ENCODE measurements around the gene C1orf35. TPM values are rescaled to one million over a fixed set of nuclear protein-coding genes. Genes with fewer than 3 reads are reported as not detected.

C1orf35 gene
- total and polyA plus RNA-seq, 9 of the 15 experiments (the other 6 are each of a cell fraction or from before 2014, with no cell fraction given), result 3.2 to 48.7 (median 12.5) TPM

DNA sequence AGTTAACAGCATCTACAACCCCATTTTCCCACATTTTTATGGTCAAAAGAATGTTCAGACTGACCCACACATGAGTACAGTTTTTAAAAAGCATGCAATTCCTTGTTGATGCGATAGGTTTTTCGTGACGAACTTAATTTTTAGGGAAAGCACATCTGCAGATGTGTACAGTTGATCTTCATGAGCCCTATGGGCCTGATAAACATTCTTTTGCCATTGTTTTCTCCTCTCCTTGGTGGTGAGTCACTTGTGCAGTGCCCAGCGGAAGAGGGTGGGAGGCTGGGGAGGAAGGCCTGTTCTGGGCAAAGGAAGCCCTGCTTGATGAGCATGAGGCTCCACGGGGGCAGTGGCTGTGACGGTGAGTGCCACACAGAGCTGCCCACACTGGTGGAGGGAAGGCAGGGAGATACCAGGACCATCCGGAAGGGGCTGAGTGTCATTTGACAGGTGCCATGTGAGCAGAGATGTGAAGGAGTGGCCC, 15.3 kb downstream of the C1orf35 start:
- peaks cover 46 to 53% of the 10 kb centered on the region in 2 experiments; a peak in 4 of 5 replicates for H3K4me1 ChIP-seq (replicated peaks in 1 of 2; ENCODE audit: control insufficient read depth in 2 of 2, insufficient read depth in 2 of 2, low read length in 2 of 2)
- H3K9ac ChIP-seq (ENCODE audit: insufficient read depth in 1 of 2, low read depth in 2 of 2, low read length in 2 of 2), result peak overlapping the region in 1 of 2 experiments; percentile 73; a peak in 2 of 4 replicates
- H3K4me3 ChIP-seq, result no peak overlapping the region
- no peak overlapping the region for H2AFZ ChIP-seq (ENCODE audit: low read depth, low read length)
- H3K27me3 ChIP-seq (ENCODE audit: control insufficient read depth in 2 of 2, insufficient read depth in 2 of 2, low read length in 2 of 2), result no peaks in the 10 kb centered on the region
- TF ChIP-seq, protein P1, sequence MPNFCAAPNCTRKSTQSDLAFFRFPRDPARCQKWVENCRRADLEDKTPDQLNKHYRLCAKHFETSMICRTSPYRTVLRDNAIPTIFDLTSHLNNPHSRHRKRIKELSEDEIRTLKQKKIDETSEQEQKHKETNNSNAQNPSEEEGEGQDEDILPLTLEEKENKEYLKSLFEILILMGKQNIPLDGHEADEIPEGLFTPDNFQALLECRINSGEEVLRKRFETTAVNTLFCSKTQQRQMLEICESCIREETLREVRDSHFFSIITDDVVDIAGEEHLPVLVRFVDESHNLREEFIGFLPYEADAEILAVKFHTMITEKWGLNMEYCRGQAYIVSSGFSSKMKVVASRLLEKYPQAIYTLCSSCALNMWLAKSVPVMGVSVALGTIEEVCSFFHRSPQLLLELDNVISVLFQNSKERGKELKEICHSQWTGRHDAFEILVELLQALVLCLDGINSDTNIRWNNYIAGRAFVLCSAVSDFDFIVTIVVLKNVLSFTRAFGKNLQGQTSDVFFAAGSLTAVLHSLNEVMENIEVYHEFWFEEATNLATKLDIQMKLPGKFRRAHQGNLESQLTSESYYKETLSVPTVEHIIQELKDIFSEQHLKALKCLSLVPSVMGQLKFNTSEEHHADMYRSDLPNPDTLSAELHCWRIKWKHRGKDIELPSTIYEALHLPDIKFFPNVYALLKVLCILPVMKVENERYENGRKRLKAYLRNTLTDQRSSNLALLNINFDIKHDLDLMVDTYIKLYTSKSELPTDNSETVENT (CRISPR knock-in tag; IDR thresholded peaks at IDR 0.05), result peak; percentile 37; the same call in 1 of the 2 replicates
- TF ChIP-seq CEBPG (CRISPR knock-in tag; IDR thresholded peaks at IDR 0.05), result 0 out of 2 replicates have a peak, but pooled peaks have one; percentile 9
- no peak for TF ChIP-seq CEBPG (tag; conservative IDR thresholded peaks at IDR 0.05 in 1 of 2, IDR thresholded peaks at IDR 0.05 in 1 of 2)
- no peak for TF ChIP-seq YBX1 (IDR thresholded peaks at IDR 0.05)
- peak; percentile 56 for TF ChIP-seq POLR2G (IDR thresholded peaks at IDR 0.05; ENCODE audit: low read depth, low read length)
- TF ChIP-seq ZNF253 (CRISPR knock-in tag; conservative IDR thresholded peaks at IDR 0.05), result no peak
- TF ChIP-seq RBFOX2 (IDR thresholded peaks at IDR 0.05; ENCODE audit: low read depth, low read length), result peak; percentile 55; the same call in 1 of the 2 replicates
- TF ChIP-seq POLR2A (conservative IDR thresholded peaks at IDR 0.05), result 0 out of 2 replicates have a peak, but pooled peaks have one; percentile 28
- peaks cover 54% of the 10 kb centered on the region for H3K9me1 ChIP-seq (ENCODE audit: control insufficient read depth, insufficient read depth, low read length)
- peaks cover 100% of the 10 kb centered on the region for H3K79me2 ChIP-seq (ENCODE audit: control insufficient read depth, insufficient read depth, low read length)
- peaks cover 94% of the 10 kb centered on the region for H3K36me3 ChIP-seq (ENCODE audit: control insufficient read depth, insufficient read depth, low read length)
- in situ Hi-C loops (cut with MboI) (no loop called here), intact Hi-C loops (cut with micrococcal nuclease) (no loop called here)
- ATAC-seq (no peak), FAIRE-seq (no peak), DNase-seq (ENCODE audit: extremely low read depth in 1 of 4, low spot score in 3 of 4) (no peak)
- BruUV-seq (replicated peaks), result no TSS peak
- H4K20me1 ChIP-seq (replicated peaks; ENCODE audit: control insufficient read depth, insufficient read depth, low read length), result peaks cover 97% of the 10 kb centered on the region
- no peak overlapping the region; the same call in 2 of the 3 replicates for H3K27ac ChIP-seq (ENCODE audit: extremely low read depth, low read depth, low read length)
- WGBS (ENCODE audit: insufficient coverage, low coverage, missing lambda C conversion rate), result 85% methylated on average over 7 of the region's 7 CpGs
- ChIA-PET CTCF (ENCODE audit: low intra/inter-chr PET ratio) (no interaction called here), POLR2A (interaction anchor here (1.4 to 7.1 kb wide), 2 partner anchors 10 to 12 kb away, joined by 5 to 92 read pairs; no protein-coding TSS in a partner anchor)
- peaks cover 8% of the 10 kb centered on the region for H3K9me3 ChIP-seq (replicated peaks; ENCODE audit: control insufficient read depth, insufficient read depth, low read depth, low read length)
- H3K4me2 ChIP-seq (ENCODE audit: insufficient read depth, low read length), result no peak overlapping the region
